Upper lobe of left lung (tissue), 4 donors: Measurements from ENCODE around the gene ZNF467.

ENCODE experiments used
- EP300 ChIP-seq, 4 donors: sonication (generic); formaldehyde crosslinking; IDR thresholded peaks; one replicate each; pipeline ENCODE4 v1.5.1; 2017; ENCODE audit warnings: antibody characterized with exemption in 4 of 4, control low read depth in 2 of 4
- POLR2A ChIP-seq, 4 donors: fragments of 450-650 bp; IDR thresholded peaks; one replicate each; pipeline ENCODE4 v1.5.1; 2016 to 2017; ENCODE audit warnings: antibody characterized with exemption in 4 of 4, mild to moderate bottlenecking in 2 of 4
- POLR2AphosphoS5 ChIP-seq, 2 donors: sonication (generic); formaldehyde crosslinking; IDR thresholded peaks; one replicate each; pipeline ENCODE4 v1.5.1; 2017; ENCODE audit warnings: antibody characterized with exemption in 2 of 2
- TF ChIP-seq, protein P1 (sequence below), 6 experiments: fragments of 450-650 bp in 4 of 6; fragments of 200-600 bp in 2 of 6; sonication (generic) in 2 of 6; IDR thresholded peaks; one replicate each; pipeline ENCODE4 v1.5.1; 2016 to 2019; ENCODE audit warnings: antibody characterized with exemption in 6 of 6

DNA sequence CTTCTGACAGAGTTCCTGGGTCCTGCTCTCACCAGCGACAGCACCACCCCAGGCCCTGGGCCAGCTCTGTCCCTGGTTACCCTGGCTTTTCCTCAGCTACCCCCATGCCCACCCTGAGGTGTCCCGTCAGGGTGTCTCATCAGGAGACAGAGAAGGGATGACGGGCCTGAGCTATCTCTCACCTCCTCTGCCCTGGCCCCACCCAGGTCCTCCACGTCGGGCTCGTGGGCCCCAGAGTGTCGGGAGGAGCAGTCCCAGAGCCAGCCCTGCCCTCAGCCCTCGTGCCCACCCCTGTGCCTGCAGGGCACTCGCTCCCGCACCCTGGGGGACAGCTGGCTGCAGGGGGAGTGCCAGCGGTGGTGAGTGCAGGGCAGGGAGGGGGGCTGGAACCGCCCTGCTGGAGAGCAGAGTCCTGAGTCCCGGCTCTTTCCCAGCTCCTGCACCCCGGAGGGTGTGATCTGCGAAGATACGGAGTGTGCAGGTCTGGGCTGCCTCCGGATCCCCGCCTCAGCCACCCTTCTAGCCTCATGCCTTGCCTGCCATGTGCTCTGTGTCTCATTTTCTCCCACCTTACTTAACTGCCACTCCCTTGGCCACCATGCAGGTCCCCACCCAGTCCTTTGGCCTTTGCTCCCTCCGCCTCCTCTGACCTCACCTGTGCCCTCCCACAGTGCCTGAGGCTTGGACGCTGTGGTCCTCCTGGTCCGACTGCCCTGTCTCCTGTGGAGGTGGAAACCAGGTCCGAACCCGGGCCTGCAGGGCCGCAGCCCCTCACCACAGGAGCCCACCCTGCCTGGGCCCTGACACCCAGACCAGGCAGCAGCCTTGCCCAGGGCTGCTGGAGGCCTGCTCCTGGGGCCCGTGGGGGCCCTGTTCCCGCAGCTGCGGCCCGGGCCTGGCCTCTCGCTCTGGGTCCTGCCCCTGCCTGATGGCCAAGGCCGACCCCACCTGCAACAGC is 48.1 kb upstream of the ZNF467 start:
- TF ChIP-seq, protein P1, sequence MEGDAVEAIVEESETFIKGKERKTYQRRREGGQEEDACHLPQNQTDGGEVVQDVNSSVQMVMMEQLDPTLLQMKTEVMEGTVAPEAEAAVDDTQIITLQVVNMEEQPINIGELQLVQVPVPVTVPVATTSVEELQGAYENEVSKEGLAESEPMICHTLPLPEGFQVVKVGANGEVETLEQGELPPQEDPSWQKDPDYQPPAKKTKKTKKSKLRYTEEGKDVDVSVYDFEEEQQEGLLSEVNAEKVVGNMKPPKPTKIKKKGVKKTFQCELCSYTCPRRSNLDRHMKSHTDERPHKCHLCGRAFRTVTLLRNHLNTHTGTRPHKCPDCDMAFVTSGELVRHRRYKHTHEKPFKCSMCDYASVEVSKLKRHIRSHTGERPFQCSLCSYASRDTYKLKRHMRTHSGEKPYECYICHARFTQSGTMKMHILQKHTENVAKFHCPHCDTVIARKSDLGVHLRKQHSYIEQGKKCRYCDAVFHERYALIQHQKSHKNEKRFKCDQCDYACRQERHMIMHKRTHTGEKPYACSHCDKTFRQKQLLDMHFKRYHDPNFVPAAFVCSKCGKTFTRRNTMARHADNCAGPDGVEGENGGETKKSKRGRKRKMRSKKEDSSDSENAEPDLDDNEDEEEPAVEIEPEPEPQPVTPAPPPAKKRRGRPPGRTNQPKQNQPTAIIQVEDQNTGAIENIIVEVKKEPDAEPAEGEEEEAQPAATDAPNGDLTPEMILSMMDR (IDR thresholded peaks at IDR 0.05), result no peak
- TF ChIP-seq EP300 (IDR thresholded peaks at IDR 0.05), result no peak
- TF ChIP-seq POLR2A (IDR thresholded peaks at IDR 0.05), result no peak
- no peak for TF ChIP-seq POLR2AphosphoS5 (IDR thresholded peaks at IDR 0.05)
